Adipose tissue (tissue), 3 donors: Measurements from ENCODE around the gene RPS6KA2. TPM values are rescaled to one million over a fixed set of nuclear protein-coding genes. Genes with fewer than 3 reads are reported as not detected.

ENCODE experiments used
- H3K27ac ChIP-seq: one replicate; pipeline ENCODE4 v1.5.1; 2013; ENCODE audit warnings: low read depth, low read length
- whole genome bisulfite sequencing, 3 donors: extraction: QIAGEN DNeasy Blood & Tissue Kit; methylation state at CpG; one replicate each; pipeline ENCODE4 v1.1.7; 2013; 5-methylcytosine and 5-hydroxymethylcytosine counted together
- polyA plus RNA-seq, 3 donors: library from polyadenylated mRNA; stranded (reverse); fragments of 200-250 nt; gene quantifications; one replicate each; pipeline ENCODE4 v1.2.3, GENCODE V29; 2013
- donor health status: healthy with polysubstance abuse.
- donor health status: Bipolar disorder and iron deficiency.
- donor health status: healthy.

Gene RPS6KA2
- polyA plus RNA-seq, 3 donors, result 15.8 to 31.8 (median 23.5) TPM

GRCh38 chr6:166567813-166568212 lies 59.2 kb downstream of the RPS6KA2 start:
- H3K27ac ChIP-seq, result no peak overlapping the region
- WGBS, 3 donors, result 81 to 84% (median 81%) methylated on average over 8 of the region's 8 CpGs

- WGBS, 3 donors, result 73 to 89% (median 80%) methylated on average over 8 of the region's 8 CpGs
- no peak overlapping the region for H3K27ac ChIP-seq
These were observed 59.9 kb downstream of the RPS6KA2 start for GRCh38 chr6:166567107-166567506.

- WGBS, 3 donors, result 92 to 96% (median 95%) methylated on average over 12 of the region's 12 CpGs
- H3K27ac ChIP-seq, result no peak overlapping the region
These were observed 60.7 kb downstream of the RPS6KA2 start for GRCh38 chr6:166566026-166567011.

GRCh38 chr6:166565084-166565967 lies 61.7 kb downstream of the RPS6KA2 start:
- H3K27ac ChIP-seq, result no peak overlapping the region
- 83 to 89% (median 88%) methylated on average over 24 of the region's 24 CpGs for WGBS, 3 donors

GRCh38 chr6:166563805-166564204 lies 63.2 kb downstream of the RPS6KA2 start:
- H3K27ac ChIP-seq, result no peak overlapping the region
- WGBS, 3 donors, result 60 to 89% (median 66%) methylated on average over 9 of the region's 9 CpGs

- no peak overlapping the region for H3K27ac ChIP-seq
- 44 to 85% (median 55%) methylated on average over 16 of the region's 16 CpGs for WGBS, 3 donors
These were observed 63.9 kb downstream of the RPS6KA2 start for GRCh38 chr6:166563200-166563599.

GRCh38 chr6:166562726-166563125 lies 64.3 kb downstream of the RPS6KA2 start:
- 97 to 99% (median 98%) methylated on average over 9 of the region's 9 CpGs for WGBS, 3 donors
- no peak overlapping the region for H3K27ac ChIP-seq

GRCh38 chr6:166561771-166562359 lies 65.2 kb downstream of the RPS6KA2 start:
- 64 to 83% (median 72%) methylated on average over 10 of the region's 10 CpGs for WGBS, 3 donors

GRCh38 chr6:166560222-166560621 lies 66.8 kb downstream of the RPS6KA2 start:
- 97 to 100% (median 97%) methylated on average over 3 of the region's 3 CpGs for whole genome bisulfite sequencing, 3 donors
- no peak overlapping the region for H3K27ac ChIP-seq

More at GRCh38 chr6:166561771-166562359, 65.2 kb downstream of the RPS6KA2 start:
- no peak overlapping the region for H3K27ac ChIP-seq

- 94 to 98% (median 94%) methylated on average over 1 of the region's 1 CpG for WGBS, 3 donors
- H3K27ac ChIP-seq, result no peak overlapping the region
These were observed 67.4 kb downstream of the RPS6KA2 start for GRCh38 chr6:166559662-166560061.

GRCh38 chr6:166559211-166559610 lies 67.8 kb downstream of the RPS6KA2 start:
- H3K27ac ChIP-seq, result no peak overlapping the region
- WGBS, 3 donors, result 90 to 94% (median 92%) methylated on average over 5 of the region's 5 CpGs

- no peak overlapping the region for H3K27ac ChIP-seq
- 94 to 97% (median 95%) methylated on average over 12 of the region's 12 CpGs for WGBS, 3 donors
These were observed 68.7 kb downstream of the RPS6KA2 start for GRCh38 chr6:166558156-166559005.

- WGBS, 3 donors, result 45 to 60% (median 49%) methylated on average over 16 of the region's 16 CpGs
- H3K27ac ChIP-seq, result no peak overlapping the region
These were observed 70.2 kb downstream of the RPS6KA2 start for GRCh38 chr6:166556863-166557322.

GRCh38 chr6:166556336-166556735 lies 70.7 kb downstream of the RPS6KA2 start:
- no peak overlapping the region for H3K27ac ChIP-seq

- 76 to 82% (median 76%) methylated on average over 6 of the region's 6 CpGs for WGBS, 3 donors
- H3K27ac ChIP-seq, result no peak overlapping the region
These were observed 72.0 kb downstream of the RPS6KA2 start for GRCh38 chr6:166555086-166555485.

- WGBS, 3 donors, result 61 to 84% (median 73%) methylated on average over 8 of the region's 8 CpGs
- H3K27ac ChIP-seq, result no peak overlapping the region
These were observed 72.7 kb downstream of the RPS6KA2 start for GRCh38 chr6:166554316-166554715.

GRCh38 chr6:166553563-166554271 lies 73.3 kb downstream of the RPS6KA2 start:
- H3K27ac ChIP-seq, result no peak overlapping the region
- WGBS, 3 donors, result 49 to 82% (median 63%) methylated on average over 13 of the region's 13 CpGs
